NCI-H2196 treated with DMSO at 0.1 percent for 48 hours (cell line): Measurements from ENCODE around the gene SLC25A51.
A peak's percentile ranks its signal among the peaks of the same experiment; 100 is the strongest.
"Not testable (repeated sequence)": the region's sequence is repeated elsewhere in the genome, so short reads cannot be mapped to it uniquely, and the experiment has no call there.

Source experiments
- DNase-seq: peaks from one replicate; lab custom pipeline; 2025; ENCODE audit not compliant: unreplicated experiment; lab: John Stamatoyannopoulos, UW

The SLC25A51 gene

DNA sequence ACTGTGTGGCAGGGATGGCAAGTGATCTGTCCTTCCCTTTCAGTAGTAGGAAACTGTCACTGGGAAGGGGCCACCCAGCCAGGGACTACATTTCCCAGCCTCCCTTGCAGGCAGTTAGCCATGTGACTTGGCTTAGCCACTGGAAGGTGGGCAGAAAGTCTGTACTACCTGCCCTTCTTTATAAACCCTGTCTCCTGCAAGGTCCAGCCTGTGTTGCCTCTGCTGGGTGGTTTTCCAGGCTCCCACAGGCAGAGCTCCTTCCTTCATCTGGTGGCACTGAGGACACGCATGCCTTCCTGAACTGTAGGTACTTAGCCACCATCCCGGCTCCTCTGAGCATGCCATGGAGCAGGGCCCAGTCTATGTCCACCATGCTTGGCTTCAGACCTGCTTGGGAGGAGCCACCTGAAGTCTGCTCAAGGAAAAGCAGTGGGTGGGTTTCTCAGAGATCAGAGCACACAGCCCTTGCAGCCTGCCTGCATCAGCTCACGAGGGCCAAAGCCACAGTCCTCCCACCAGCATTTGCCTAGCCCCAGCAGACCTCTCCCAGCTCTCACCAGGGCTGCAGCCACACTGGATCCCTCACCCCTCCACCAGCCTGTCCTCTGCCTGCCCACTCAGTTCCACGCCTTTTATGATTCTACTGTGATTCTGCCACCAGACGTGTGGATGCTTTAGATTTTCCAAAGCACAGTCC is 16.7 kb upstream of the SLC25A51 start:
- no peak for DNase-seq

DNA sequence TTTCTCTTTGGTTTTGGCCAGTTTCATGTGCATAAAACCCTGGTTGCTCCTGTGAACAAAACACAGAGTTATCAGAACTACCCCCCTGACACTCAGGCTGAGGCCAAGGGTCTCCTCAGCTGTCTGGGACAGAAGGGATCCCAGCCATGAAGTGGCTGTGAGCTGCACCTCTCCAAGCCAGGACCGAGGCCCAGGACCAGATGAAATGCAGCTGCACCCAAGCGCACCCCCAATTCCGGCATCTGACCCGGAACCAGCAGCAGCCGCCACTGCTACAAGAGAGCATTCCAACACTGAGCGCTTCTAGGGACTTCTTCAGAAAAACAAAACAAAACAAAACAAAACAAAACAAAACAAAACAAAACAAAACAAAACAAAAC is 16.0 kb upstream of the SLC25A51 start:
- DNase-seq: no peak

DNA sequence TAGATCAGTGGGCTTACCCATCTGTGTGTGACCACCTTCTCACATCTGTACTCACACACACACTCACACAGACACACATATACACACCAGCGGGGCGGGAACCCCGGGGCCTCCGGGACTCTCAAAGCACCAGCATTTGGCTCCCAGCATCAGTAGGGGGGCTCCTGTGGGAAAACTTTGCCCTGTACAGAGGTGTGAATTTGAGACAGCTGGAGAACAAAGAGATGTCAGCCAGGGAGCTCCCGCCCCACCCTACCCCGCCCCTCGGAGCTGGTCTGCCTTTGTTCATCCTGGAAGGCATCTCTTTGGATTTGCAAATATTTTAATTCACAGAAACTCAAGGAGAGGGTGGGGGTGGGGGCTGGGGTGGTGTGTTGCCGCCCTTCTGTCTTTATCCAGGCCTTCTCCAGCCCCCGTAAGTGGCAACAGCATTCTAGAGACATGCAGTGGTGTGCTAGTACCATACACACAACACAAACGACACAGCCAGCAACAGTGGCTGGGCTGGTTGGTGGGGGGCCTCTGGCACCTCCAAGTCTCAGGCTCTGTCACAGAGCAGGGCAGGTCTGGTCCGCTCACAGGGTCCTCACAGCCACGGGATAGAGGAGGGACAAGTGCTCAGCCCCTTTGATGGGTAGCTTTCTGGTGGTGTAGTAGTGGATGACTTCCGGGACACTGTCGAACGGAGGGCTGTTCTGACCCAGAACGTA is 15.5 kb upstream of the SLC25A51 start:
- no peak for DNase-seq

DNA sequence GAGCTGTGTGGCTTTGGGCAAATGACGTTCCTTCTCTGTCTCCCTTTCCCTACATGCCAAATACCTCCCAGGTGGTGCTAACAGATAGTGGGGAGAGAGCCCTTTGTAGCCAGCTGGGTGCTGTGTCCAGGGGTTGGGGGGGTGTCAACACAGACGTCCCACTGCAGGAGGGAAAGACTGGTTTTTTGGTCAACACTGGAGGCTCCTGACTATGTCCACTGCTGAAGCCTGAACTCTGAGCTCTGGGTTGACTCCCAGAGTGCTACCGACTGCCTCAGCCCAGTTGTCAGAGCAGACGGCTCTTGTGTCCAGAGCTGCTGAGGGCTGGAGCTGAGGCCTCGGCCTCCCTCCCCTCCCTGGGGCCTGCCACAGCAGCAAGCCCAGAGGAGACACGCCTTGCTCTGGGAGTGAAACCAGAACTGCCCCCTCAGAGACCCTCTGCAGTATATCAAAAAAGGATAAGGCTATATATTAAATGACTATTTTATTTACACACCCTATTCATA is 14.8 kb upstream of the SLC25A51 start:
- no peak for DNase-seq

DNA sequence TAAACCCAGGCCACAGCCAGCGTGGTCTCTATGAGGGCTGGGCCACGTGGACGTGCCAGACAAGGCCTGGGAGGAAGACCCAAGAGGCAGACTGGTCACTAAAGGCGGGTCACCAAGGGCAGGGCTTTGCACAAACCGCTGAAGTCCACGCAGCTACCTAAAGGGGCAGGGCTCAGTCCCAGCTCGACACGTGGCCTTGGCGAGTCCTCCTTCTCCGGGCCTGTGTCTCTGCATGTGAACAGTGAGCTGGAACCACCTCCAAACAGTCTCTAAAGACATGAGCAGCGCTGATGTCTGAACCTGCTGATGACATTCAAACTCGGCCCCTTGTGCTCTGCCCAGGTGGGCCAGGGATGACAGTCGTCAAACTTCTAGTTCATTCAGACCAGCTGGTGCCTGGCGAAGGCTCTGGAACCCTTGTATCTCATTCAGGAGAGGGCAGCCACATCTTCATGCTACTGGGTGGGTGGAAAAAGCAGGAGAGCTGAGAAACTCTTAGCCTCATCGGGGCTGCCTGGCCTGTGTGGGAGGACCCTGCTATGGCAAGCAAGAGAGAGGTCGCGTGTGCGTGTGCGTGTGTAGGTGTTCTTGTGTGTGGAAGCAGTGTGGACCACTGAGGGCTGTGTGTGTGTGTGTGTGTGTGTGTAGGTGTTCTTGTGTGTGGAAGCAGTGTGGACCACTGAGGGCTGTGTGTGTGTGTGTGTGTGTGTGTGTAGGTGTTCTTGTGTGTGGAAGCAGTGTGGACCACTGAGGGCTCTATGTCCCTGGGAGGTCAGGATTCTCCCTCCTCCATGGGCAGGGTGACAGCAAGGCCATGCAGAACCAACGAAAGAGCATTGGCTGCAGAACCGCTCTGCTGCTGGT is 14.1 kb upstream of the SLC25A51 start:
- DNase-seq: no peak

DNA sequence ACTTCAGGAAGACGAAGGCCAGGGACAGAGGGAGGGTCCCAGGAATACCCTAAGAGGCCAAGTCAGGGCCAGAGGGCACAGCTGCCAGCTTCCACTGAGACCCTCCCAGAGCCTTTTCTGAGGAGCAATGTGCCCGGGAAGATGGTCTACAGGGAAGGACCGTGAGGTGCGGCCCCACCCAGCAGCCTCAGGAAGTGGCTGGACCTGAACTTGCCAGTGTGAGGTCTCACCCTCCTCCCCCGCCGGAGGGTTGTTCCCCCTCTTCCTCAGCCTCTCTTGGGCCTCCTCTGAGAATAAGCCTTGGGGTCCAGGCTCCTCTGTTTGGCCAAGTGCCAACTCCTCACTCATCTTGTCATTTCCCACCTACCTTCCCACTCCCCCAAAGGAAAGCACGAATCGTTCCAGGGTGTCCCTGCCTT is 13.4 kb upstream of the SLC25A51 start:
- no peak for DNase-seq

DNA sequence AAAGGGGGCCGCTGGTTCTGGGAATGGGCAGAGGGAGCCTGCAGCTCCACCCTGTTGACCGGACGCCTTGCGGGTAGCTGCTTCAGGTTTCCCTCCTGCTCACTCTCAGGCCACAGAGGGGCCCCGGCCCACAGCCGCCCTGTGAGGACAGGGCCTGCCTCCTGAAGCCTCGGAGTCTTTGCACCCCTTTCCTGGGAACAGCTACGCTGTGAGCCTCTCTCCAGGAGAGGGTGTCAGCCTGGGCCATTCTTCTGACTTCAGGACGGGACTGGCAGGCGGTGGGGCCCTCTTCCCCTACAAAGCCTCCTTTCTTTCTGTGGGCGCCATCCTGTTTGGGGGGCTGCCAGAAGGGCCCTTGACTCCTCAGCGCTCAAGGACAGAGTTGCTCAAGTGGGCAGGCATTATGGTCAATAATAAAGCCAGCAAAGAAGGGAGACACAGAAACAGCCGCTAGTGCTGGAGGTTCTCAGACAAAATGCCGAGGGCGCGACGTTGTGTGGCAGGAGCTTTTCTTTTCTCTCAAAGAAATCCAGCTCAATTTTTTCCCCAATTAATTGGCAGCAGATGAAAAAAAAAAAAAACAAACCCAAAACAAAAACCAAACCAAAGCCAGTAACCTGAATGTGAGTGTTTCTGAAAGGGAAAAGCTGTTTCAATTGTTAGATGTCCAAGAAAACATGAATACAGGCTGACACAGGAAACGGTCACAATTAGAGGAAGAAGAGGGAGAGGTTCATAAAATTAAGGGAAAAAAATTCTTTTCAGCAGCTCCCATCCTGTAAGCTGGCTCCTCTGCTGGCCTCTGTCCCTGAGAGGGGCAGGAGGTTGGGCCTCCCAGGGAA is 12.8 kb upstream of the SLC25A51 start:
- no peak for DNase-seq

DNA sequence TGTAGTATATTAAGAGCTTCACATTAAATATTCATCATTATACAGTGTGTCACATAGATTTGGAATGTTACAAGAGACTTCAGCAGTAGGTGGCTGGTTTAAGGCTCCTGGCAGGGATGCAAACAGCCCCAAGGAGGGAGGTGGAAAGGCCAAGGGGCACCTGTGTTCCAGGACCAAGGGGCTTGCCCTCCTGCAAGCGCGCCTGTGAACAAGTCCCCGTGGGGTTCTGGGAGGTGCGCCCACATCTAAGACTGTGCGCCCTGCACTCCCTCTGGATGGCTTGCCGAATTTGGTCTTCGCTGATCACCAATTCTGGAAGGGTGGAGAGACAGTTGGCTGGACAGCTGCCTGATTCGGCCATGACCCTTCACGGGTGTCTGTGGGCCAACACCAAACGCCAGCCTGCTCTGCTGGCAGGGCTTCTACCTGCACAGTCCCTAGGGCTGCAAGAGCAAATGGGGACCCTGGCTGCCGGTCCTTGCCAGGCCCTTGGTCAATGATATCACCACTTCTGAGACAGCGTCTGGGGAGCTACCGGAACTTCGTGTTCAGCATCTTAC is 12.1 kb upstream of the SLC25A51 start:
- no peak for DNase-seq

DNA sequence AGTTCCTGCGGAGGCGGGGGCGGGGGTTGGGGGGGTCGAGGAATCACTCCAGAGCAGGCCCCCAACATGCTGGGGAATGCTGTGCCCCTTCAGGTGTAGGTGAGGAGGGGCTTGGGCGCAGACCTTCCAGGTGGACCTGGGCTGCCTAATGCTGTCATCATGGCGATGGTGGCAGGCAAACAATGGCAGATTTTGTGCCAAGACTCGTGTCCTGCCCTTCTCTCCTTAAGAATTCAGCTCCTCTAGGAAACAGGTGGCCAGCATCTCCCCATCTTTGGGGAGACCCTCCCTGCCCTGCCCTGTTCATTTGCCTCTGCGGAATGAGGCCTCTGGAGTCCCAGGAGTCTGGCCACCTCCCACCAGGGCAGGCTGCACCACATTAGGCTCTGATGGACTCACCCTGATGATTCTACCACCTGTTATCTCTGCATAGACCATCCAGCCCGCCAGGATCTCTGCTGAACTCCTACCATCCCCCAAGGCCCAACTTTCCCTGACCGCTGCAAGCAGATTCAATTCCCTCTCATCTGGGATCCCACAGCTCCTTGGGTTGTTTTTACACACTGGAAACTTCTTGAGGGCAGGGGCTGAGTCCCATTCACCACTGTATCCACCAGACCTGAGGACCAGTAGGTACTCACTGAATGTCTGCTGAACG is 10.9 kb upstream of the SLC25A51 start:
- no peak for DNase-seq

DNA sequence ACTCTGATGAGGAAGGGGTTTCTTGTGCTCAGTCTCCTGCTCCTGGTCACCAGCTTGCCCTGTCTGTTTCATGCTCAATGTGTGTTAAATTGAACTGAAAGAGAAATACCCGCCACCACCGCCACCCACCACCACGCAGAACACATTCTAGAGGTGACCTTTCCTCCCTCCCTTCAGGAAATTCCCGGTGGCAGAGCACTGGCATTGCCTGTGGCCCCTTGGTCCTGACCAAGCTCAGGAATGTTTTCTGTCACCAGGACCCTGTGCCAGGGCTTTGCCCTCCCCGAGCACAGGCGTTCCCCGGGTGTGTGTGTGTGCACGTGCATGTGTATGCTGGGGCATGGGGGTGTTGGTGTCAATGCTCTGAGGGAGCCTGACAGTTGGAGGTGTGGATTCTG is 10.2 kb upstream of the SLC25A51 start:
- no peak for DNase-seq

DNA sequence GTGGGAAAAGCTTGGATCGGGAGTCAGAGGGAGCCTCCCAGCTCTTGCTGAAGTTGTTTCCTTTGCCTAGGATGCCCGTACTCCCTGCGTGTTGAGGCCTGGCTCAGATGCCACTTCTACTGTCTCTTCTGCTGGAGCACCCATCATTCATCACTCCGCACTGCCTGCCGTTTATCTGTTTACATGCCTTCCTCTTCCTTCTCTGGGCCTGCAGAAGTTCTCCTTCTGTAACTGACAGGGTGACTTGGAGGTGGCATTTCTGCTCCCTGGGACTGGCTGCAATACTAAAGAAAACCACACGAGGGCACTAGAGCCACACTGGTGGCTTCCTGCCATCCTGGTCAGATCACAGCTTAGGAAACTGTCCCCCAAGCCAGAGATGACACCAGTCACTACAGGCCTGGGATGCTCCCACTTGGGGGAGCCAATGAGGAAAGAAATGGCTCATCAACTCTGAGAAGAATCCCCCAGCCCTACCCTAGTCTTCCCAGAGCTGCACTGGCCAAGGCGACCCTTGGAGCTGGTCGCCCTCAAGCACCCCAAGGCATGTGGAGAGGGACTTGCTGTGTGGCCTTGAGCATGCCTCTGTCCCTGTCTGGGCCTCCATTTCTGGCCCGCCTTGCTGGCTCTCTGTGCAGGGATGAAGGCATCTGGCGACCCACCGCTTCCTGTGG is 9.7 kb upstream of the SLC25A51 start:
- peak; percentile 29 for DNase-seq

DNA sequence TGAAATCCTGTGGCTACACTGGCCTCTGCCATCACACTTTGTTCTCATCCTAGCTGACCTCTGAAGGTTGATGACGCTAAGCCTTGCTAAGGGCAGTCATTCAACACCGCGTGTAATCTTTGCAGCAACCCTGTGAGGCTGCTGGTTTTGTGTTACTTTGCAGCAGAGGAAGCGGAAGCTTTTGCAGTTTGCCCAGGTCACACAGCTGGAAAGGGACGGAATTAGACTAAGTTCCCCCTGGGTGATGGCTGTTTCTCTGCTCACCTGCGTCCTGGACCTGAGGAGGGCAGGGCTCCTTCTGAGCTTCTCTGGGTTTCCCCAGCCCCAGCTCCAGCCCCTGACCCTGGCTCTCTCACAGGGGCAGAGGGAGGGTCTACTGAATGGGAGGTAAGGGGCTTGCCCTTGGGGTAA is 7.3 kb upstream of the SLC25A51 start:
- DNase-seq: no peak

DNA sequence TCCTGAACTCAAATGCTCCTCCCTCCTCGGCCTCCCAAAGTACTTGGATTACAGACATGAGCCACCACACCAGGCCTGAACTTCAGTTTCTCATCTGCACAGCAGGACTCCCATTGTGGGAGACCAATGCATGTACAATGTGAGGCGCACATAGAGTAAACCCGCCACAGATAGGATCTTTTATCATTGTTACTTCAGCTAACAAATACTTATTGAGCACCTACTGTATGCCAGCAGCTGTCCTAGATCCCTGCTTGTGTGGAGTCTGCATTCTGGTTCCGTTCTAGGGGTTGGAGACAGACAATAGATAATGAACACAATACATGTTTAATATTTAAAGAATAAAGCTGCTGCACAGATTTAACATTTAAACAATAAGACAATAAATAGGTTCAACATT is 6.3 kb upstream of the SLC25A51 start:
- no peak for DNase-seq

DNA sequence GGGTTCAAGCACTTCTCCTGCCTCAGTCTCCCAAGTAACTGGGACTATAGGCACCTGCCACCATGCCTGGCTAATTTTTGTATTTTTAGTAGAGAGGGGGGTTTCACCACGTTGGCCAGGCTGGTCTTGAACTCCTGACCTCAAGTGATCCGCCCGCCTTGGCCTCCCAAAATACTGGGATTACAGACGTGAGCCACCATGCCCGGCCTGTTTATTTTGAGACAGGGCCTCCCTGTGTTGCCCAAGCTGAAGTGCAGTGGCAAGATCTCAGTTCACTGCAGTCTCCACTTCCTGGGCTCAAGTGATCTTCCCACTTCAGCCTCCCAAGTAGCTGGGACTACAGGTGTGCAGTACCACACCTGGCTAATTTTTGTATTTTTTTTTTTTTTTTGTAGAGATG is 5.9 kb upstream of the SLC25A51 start:
- not testable (repeated sequence) for DNase-seq

DNA sequence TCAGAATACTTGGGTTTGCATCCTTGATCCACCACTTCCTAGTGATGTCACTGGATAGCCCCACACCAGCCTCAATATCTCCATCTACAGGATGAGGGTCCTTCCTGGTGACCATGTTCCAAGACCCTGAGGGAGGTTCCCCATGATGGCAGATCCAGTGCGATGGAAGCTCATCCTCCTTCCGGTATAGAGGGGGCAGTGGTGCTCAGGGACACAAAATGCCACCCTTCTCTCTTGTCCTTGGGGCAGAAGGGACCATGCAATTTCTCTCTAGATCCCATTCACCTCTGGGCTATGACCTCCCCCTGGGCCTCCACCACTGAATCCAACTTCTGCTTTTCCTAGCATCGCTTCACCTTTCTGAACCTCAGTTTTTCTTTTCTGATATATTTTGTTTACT is 5.4 kb upstream of the SLC25A51 start:
- DNase-seq: no peak

DNA sequence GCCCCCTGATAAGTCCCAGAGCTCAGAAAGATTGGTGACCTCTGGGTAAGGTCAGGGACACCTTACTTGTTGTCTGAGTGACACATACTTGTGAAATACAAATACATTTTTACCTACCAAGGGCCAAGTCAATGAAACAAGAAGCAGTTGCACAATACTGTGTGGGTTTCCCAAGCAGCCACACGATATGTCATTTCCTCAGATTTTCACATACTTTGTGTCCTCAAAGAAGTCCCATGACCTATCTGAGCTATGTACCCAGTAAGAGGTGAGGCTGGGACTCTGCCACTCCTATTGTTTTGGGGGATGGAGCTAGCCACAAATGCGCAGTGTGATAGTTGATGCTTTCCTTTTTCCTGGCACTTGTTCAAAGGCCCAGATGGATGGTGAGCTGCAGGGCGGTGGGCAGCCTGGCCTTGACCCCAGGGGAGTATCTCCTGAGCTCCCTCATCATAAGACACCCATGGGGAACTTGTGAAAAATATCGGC is 4.8 kb upstream of the SLC25A51 start:
- no peak for DNase-seq

DNA sequence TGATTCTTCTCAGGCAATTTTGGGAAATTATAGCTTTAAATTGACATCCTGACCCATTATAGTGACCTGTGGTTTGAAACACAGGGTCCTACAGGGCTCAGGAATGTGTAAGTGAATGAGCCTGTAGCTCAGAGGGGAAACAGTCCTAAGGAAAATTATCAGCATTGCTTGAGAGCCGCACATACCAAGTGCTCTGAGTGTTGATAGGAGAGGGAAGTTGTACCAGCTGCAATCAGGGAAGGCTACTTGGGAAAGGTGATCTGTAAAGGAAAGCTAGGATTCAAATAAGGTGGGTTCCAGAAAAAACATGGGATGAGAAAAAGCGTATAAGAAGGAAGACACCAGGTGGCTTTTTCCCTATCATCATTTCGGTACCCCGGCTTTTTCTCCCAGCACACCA is 4.4 kb upstream of the SLC25A51 start:
- DNase-seq: no peak

DNA sequence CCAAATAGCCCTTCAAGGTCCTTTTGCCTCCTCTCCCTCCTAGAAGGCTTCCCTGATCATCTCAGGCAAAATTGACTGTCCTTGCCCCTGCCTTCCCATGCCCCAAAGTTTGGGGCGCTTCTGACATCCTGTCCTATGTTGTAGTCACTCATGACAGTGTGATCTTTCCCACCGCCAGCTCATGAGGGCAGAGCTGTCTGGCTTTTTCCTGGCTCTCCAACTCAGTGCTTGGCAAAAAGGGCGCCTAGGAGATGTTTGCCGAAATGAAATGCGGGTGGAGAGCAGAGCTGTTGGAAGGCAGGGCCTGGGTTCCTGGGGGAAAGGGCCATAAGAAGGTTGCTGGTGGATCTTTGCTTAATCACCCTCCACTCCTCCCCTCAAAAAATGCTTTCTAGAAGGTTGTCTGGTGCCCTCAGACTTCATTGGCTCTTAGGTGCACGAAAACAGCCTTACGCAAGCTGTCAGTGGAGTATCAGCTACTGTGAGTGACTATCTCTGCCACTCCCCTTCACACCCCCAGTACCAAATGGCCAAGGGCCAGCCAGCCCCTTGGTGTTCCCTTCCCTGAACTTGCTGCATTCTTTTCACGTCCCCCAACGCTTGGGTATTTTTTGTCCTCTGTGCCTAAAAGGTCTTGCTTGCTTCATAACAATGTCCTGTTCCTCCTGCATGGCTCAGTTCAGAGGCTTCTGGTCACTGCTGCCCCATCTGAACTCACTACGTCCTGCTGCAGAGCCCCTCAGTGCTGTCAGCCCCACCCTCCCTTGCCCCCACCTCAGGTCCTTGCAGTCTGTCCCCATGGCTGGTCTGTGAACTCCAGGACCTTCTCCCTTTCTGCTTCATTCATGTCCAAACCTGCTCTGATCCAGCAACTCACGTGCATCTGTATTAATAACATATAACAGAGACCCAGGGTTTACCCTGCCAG is 2.6 kb upstream of the SLC25A51 start:
- DNase-seq: no peak
